DND-41 (cell line): ENCODE measurements around the gene ARHGAP28.

Source experiments
- ATAC-seq: fragments of 200-7000 bp; cut with Tn5 transposase; 3 replicates; pipeline ENCODE4 v1.9.1; 2021; ENCODE audit warnings: low read depth; ENCODE audit not compliant: insufficient read depth
- DNase-seq: peaks from one replicate; pipeline ENCODE4 v3.0.0-alpha.2; 2020
- H2AFZ ChIP-seq: 2 replicates; pipeline ENCODE4 v1.6.0; 2012; ENCODE audit warnings: low read depth, low read length
- H3K27ac ChIP-seq: 2 replicates; pipeline ENCODE4 v1.5.1; 2012; ENCODE audit warnings: low read length, inconsistent platforms
- H3K27me3 ChIP-seq: fragments of 200-600 bp; sonication (generic); 2 replicates; pipeline ENCODE4 v1.6.0; 2012; ENCODE audit warnings: low read length, mild to moderate bottlenecking, inconsistent platforms; ENCODE audit not compliant: insufficient read depth, poor library complexity
- H3K36me3 ChIP-seq: 2 replicates; pipeline ENCODE4 v1.5.1; 2012; ENCODE audit warnings: low read length, inconsistent platforms; ENCODE audit not compliant: insufficient read depth
- H3K4me1 ChIP-seq: 2 replicates; pipeline ENCODE4 v1.5.1; 2012; ENCODE audit warnings: mild to moderate bottlenecking, low read length; ENCODE audit not compliant: insufficient read depth
- H3K4me2 ChIP-seq: 2 replicates; pipeline ENCODE4 v1.6.0; 2012; ENCODE audit warnings: mild to moderate bottlenecking, moderate library complexity, low read length, inconsistent platforms; ENCODE audit not compliant: insufficient read depth
- H3K4me3 ChIP-seq, 2 experiments: fragments of 200-600 bp in 1 of 2; shearing (Covaris generic) in 1 of 2; 2 replicates each; pipeline ENCODE4 v1.5.1; 2012 to 2016; ENCODE audit warnings: inconsistent platforms in 2 of 2, low read length in 2 of 2, mild to moderate bottlenecking in 2 of 2, low read depth in 1 of 2, moderate library complexity in 1 of 2
- H3K79me2 ChIP-seq: 2 replicates; pipeline ENCODE4 v1.6.0; 2012; ENCODE audit warnings: low read length, inconsistent platforms; ENCODE audit not compliant: insufficient read depth
- H3K9ac ChIP-seq: 2 replicates; pipeline ENCODE4 v1.6.0; 2012; ENCODE audit warnings: low read depth, mild to moderate bottlenecking, inconsistent platforms, low read length, moderate library complexity
- H3K9me3 ChIP-seq: 2 replicates; pipeline ENCODE4 v1.5.1; 2012; ENCODE audit warnings: low read length, moderate library complexity, mild to moderate bottlenecking, inconsistent platforms; ENCODE audit not compliant: insufficient read depth, severe bottlenecking
- H4K20me1 ChIP-seq: 2 replicates; pipeline ENCODE4 v1.6.0; 2012; ENCODE audit warnings: low read length; ENCODE audit not compliant: insufficient read depth
- CTCF ChIP-seq: IDR thresholded peaks from 2 replicates; pipeline ENCODE4 v1.5.1; 2012; ENCODE audit warnings: borderline replicate concordance, low read length, moderate library complexity, mild to moderate bottlenecking; ENCODE audit not compliant: poor library complexity, severe bottlenecking; ENCODE audit errors: extremely low read depth
- EZH2 ChIP-seq: IDR thresholded peaks from 3 replicates; pipeline ENCODE4 v1.6.1; 2012; ENCODE audit warnings: borderline replicate concordance, low read depth, mild to moderate bottlenecking, moderate library complexity, low read length, inconsistent platforms; ENCODE audit not compliant: severe bottlenecking

ARHGAP28 gene

GRCh38 chr18:6921571-6921970, 192.1 kb downstream of the ARHGAP28 start:
- Histone ChIP-seq H3K36me3 (no peaks in the 10 kb centered on the region), H3K27ac (no peak overlapping the region), H3K9ac (no peak overlapping the region), H4K20me1 (no peaks in the 10 kb centered on the region), H3K9me3 (peaks cover 4% of the 10 kb centered on the region), H2AFZ (no peak overlapping the region), H3K4me3 (no peak overlapping the region), H3K4me2 (no peak overlapping the region), H3K4me1 (no peaks in the 10 kb centered on the region), H3K27me3 (no peaks in the 10 kb centered on the region), H3K79me2 (no peaks in the 10 kb centered on the region)
- ATAC-seq (no peak), DNase-seq (no peak)
- TF ChIP-seq EZH2 (no peak), CTCF (no peak)

- no peak overlapping the region for H3K9ac ChIP-seq
- no peak for ATAC-seq
- H3K27me3 ChIP-seq: no peaks in the 10 kb centered on the region
- H3K79me2 ChIP-seq: no peaks in the 10 kb centered on the region
- H3K4me3 ChIP-seq: no peak overlapping the region
- no peaks in the 10 kb centered on the region for H3K36me3 ChIP-seq
- no peak overlapping the region for H3K4me2 ChIP-seq
- H4K20me1 ChIP-seq: no peaks in the 10 kb centered on the region
- TF ChIP-seq EZH2: no peak
- no peak for TF ChIP-seq CTCF
- DNase-seq: no peak
- H2AFZ ChIP-seq: no peak overlapping the region
- H3K9me3 ChIP-seq: peaks cover 4% of the 10 kb centered on the region
- H3K4me1 ChIP-seq: no peaks in the 10 kb centered on the region
- no peak overlapping the region for H3K27ac ChIP-seq
Measured at GRCh38 chr18:6923220-6923619, 193.7 kb downstream of the ARHGAP28 start.

- no peaks in the 10 kb centered on the region for H3K4me1 ChIP-seq
- TF ChIP-seq CTCF (no peak), EZH2 (no peak)
- no peaks in the 10 kb centered on the region for H3K79me2 ChIP-seq
- no peaks in the 10 kb centered on the region for H4K20me1 ChIP-seq
- H3K4me2 ChIP-seq: no peak overlapping the region
- no peak overlapping the region for H3K9ac ChIP-seq
- DNase-seq: no peak
- no peaks in the 10 kb centered on the region for H3K9me3 ChIP-seq
- H3K4me3 ChIP-seq: no peak overlapping the region
- no peaks in the 10 kb centered on the region for H3K36me3 ChIP-seq
- H3K27me3 ChIP-seq: no peaks in the 10 kb centered on the region
- H3K27ac ChIP-seq: no peak overlapping the region
- no peak for ATAC-seq
- no peak overlapping the region for H2AFZ ChIP-seq
Measured at GRCh38 chr18:6927153-6927552, 197.6 kb downstream of the ARHGAP28 start.

GRCh38 chr18:6928359-6928758, 198.8 kb downstream of the ARHGAP28 start:
- no peak for DNase-seq
- no peak overlapping the region for H3K9ac ChIP-seq
- H2AFZ ChIP-seq: no peak overlapping the region
- H3K79me2 ChIP-seq: no peaks in the 10 kb centered on the region
- H3K27ac ChIP-seq: no peak overlapping the region
- ATAC-seq: no peak
- no peak overlapping the region for H3K4me2 ChIP-seq
- no peaks in the 10 kb centered on the region for H3K27me3 ChIP-seq
- H3K4me1 ChIP-seq: no peaks in the 10 kb centered on the region
- no peaks in the 10 kb centered on the region for H4K20me1 ChIP-seq
- no peak overlapping the region for H3K4me3 ChIP-seq
- TF ChIP-seq EZH2 (no peak), CTCF (no peak)
- no peaks in the 10 kb centered on the region for H3K9me3 ChIP-seq
- H3K36me3 ChIP-seq: no peaks in the 10 kb centered on the region
